RWPE2 (cell line): ENCODE measurements around the gene CDC42BPG.

Experiments used
- ATAC-seq: fragments of 200-7000 bp; cut with Tn5 transposase; 3 replicates; pipeline ENCODE4 v1.9.1; 2021; ENCODE audit warnings: low read depth
- DNase-seq: peaks from one replicate; pipeline ENCODE4 v3.0.0-alpha.2; 2020; ENCODE audit warnings: low spot score
- H3K27ac ChIP-seq: fragments of 450-650 bp; 2 replicates; pipeline ENCODE4 v1.5.1; 2017; ENCODE audit warnings: mild to moderate bottlenecking; ENCODE audit not compliant: poor library complexity, severe bottlenecking
- H3K27me3 ChIP-seq: fragments of 250-450 bp; sonication (Bioruptor Pico); 2 replicates; pipeline ENCODE4 v1.5.1; 2021; ENCODE audit warnings: mild to moderate bottlenecking, moderate library complexity; ENCODE audit not compliant: insufficient read depth, poor library complexity, severe bottlenecking
- H3K36me3 ChIP-seq: fragments of 250-450 bp; sonication (Bioruptor Pico); 2 replicates; pipeline ENCODE4 v1.5.1; 2020; ENCODE audit warnings: low read depth, mild to moderate bottlenecking, moderate library complexity
- H3K4me1 ChIP-seq: fragments of 250-450 bp; sonication (Bioruptor Pico); 2 replicates; pipeline ENCODE4 v1.5.1; 2021; ENCODE audit warnings: mild to moderate bottlenecking, moderate library complexity; ENCODE audit not compliant: insufficient read depth, poor library complexity, severe bottlenecking
- H3K4me3 ChIP-seq: fragments of 250-450 bp; sonication (Bioruptor Pico); 2 replicates; pipeline ENCODE4 v1.5.1; 2021; ENCODE audit warnings: mild to moderate bottlenecking, moderate library complexity; ENCODE audit not compliant: severe bottlenecking
- H3K9me3 ChIP-seq: fragments of 250-450 bp; sonication (Bioruptor Pico); 2 replicates; pipeline ENCODE4 v1.5.1; 2021; ENCODE audit warnings: mild to moderate bottlenecking, moderate library complexity; ENCODE audit not compliant: severe bottlenecking
- TF ChIP-seq, protein P1 (sequence below): fragments of 450-650 bp; IDR thresholded peaks from one replicate; pipeline ENCODE4 v1.5.1; 2017; ENCODE audit warnings: mild to moderate bottlenecking, moderate library complexity; ENCODE audit not compliant: poor library complexity, severe bottlenecking

The CDC42BPG gene

DNA sequence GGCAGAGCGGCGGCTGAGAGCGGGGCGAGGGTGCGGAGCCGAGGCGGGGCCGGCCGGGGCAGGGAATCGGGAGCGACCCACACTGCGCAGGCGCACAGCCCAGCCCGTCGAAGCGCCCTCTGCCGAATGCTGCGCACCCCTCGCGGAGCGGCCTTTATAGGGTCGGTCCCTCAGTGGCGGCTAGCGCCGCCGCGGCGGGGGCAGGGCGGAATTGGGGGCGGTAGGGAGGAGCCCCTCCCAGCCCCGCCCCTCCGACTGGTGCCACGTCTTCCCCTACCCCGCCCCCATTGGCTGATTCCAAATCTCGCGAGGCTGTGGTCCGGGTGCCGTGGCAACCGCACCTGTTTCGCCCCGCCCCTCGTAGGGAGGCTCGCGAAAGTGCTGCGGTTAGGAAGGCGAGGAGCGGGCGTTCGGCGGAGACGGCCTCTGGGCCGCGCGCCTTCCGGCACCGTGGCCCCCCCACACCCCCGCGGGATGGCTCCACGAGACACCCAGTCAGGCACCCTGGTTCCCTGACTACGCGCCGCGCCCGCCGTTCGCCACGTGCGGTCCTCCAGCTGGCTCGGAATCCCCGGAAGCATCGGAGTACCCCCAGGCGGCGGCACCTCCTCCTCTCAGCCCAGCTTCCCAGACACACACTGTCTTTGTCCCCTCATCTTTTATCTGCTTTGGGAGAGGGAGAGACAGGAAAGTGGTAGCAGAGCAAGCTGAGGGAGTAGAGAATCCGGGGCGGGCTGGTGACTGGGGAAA, 34.2 kb upstream of the CDC42BPG start, which contains the start of gene EHD1:
Gene EHD1, minus strand, starts transcription at position 128 of the 750 bp plus-strand sequence. CDS start 157 bp downstream, outside the sequence.
- peak within 1 kb of the TSS; percentile 62 for H3K27ac ChIP-seq
- TF ChIP-seq, protein P1, sequence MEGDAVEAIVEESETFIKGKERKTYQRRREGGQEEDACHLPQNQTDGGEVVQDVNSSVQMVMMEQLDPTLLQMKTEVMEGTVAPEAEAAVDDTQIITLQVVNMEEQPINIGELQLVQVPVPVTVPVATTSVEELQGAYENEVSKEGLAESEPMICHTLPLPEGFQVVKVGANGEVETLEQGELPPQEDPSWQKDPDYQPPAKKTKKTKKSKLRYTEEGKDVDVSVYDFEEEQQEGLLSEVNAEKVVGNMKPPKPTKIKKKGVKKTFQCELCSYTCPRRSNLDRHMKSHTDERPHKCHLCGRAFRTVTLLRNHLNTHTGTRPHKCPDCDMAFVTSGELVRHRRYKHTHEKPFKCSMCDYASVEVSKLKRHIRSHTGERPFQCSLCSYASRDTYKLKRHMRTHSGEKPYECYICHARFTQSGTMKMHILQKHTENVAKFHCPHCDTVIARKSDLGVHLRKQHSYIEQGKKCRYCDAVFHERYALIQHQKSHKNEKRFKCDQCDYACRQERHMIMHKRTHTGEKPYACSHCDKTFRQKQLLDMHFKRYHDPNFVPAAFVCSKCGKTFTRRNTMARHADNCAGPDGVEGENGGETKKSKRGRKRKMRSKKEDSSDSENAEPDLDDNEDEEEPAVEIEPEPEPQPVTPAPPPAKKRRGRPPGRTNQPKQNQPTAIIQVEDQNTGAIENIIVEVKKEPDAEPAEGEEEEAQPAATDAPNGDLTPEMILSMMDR: peak; percentile 74
- peaks cover 30% of the 10 kb centered on the region for H3K36me3 ChIP-seq
- H3K9me3 ChIP-seq: no peaks in the 10 kb centered on the region
- H3K4me3 ChIP-seq: peak within 1 kb of the TSS; percentile 83
- ATAC-seq (peak; percentile 75), DNase-seq (peak; percentile 96)
- H3K4me1 ChIP-seq: no peaks in the 10 kb centered on the region
- no peaks in the 10 kb centered on the region for H3K27me3 ChIP-seq

DNA sequence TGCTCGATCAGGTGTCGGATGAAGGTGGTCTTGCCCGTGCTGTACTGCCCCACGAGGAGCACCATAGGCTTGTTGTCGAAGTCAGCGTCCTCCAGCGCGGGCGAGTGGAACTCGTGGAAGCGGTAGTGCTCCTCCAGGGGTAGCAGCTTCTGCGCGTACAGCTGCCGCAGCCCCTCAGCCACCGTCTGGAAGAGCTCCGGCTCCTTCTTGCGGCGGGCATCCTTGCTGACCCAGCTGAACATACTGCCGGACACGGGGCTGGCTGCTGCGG, 33.7 kb upstream of the CDC42BPG start:
- Histone ChIP-seq H3K27ac (peak overlapping the region; percentile 62), H3K4me1 (no peaks in the 10 kb centered on the region), H3K27me3 (no peaks in the 10 kb centered on the region), H3K36me3 (peaks cover 35% of the 10 kb centered on the region), H3K4me3 (peak overlapping the region; percentile 83), H3K9me3 (no peaks in the 10 kb centered on the region)
- DNase-seq: peak; percentile 71
- no peak; the same call in 2 of the 3 replicates for ATAC-seq
- TF ChIP-seq, protein P1: no peak

DNA sequence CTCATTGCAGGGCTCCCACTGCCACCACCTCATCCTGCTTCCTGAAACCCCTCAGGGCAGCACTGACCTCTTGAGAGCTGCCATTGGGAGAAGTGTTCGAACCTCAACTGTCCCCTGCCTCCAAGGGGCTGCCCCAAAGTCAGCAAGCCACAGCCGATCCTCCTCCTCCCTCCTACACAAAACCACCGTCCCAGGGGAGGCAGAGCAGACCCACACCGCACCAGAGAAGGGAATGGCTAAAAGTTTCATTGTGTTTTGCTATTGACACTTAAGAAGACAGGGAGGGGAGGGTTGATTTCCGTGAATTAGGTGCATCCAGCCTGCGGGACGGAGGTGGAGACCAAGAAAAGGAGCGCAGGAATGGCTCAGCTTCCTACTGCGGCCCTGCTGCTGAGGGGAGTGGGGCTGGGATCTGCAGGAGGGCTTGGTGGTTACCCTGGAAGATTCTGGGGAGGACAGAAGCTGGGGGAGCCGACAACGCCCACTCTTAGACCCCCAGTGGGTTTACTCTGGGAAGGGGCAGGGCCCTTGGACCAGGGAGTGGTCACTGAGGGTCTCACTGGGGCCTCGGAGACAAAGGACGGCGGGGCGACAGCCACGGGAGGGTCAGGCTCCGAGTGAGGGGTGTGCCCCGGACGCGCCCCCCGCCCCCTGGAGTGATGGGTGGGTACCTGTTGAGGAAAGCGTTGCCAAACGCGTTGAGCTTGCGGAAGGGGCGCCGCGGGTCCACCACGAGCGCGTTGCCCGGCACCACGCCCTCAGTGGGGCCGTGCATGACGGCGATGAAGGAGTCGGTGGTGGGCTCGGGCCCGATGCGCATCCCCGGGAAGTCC, 33.2 kb upstream of the CDC42BPG start:
- TF ChIP-seq, protein P1: no peak
- ATAC-seq (peak; percentile 2; the same call in 2 of the 3 replicates), DNase-seq (peak; percentile 61)
- Histone ChIP-seq H3K9me3 (no peaks in the 10 kb centered on the region), H3K27me3 (no peaks in the 10 kb centered on the region), H3K4me1 (no peaks in the 10 kb centered on the region), H3K27ac (peak overlapping the region; percentile 62), H3K4me3 (peak overlapping the region; percentile 83), H3K36me3 (peaks cover 40% of the 10 kb centered on the region)

DNA sequence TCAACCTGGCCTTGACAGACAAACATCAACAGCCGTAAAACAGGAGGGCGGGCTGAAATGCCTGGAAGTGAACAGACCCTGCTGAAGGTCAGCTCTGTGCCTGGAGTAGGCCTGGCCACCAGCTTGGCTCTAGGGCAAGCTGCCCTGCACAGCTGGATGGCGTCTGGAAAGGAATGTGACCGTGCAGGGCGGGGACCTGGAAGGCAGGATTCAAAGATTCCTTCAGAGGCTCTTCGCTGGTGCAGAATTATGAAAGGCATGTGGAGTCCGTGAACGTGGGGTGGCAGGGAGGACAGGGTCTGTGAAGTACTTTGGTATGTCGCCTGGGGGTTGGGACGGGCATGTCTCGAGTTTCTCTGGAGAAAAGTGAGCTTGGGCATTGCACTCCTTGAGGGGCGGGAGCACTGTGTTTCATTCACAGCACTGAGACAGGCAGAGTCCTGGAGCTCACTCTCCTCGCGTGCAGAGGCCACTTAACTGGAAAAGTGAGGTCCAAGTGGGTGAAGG, 32.4 kb upstream of the CDC42BPG start:
- Histone ChIP-seq H3K36me3 (peaks cover 46% of the 10 kb centered on the region), H3K9me3 (no peaks in the 10 kb centered on the region), H3K4me3 (peak overlapping the region; percentile 83), H3K4me1 (peaks cover 2% of the 10 kb centered on the region), H3K27ac (peak overlapping the region; percentile 62), H3K27me3 (no peaks in the 10 kb centered on the region)
- DNase-seq (peak; percentile 71), ATAC-seq (peak; percentile 37)
- TF ChIP-seq, protein P1: no peak
